ENCODE data around the gene FST. TPM values are rescaled to one million over a fixed set of nuclear protein-coding genes. Genes with fewer than 3 reads are reported as not detected.
A peak's percentile ranks its signal among the peaks of the same experiment; 100 is the strongest.

Gene FST
- 100 to 1,000 TPM in 1 of 4 donors, 10 to 100 TPM in 3; 28.5 to 174 (median 35.7) TPM for polyA plus RNA-seq (ENCODE audit: insufficient read length in 4 of 4)

GRCh38 chr5:53480416-53481158 lies at the start of gene FST:
Gene FST (plus strand): TSS chr5:53480629. CDS start chr5:53480792, 163 bp downstream.
- peak in 2 of 4 donors; percentile 27 to 38 for DNase-seq (ENCODE audit: low read depth in 4 of 4, low spot score in 3 of 4)

GRCh38 chr5:53431665-53432064 lies 48.8 kb upstream of the FST start:
- no peak for DNase-seq (ENCODE audit: low read depth in 4 of 4, low spot score in 3 of 4)

GRCh38 chr5:53433026-53433425 lies 47.4 kb upstream of the FST start:
- DNase-seq (ENCODE audit: low read depth in 4 of 4, low spot score in 3 of 4) = no peak

GRCh38 chr5:53434541-53434940 lies 45.9 kb upstream of the FST start:
- no peak for DNase-seq (ENCODE audit: low read depth in 4 of 4, low spot score in 3 of 4)

- DNase-seq (ENCODE audit: low read depth in 4 of 4, low spot score in 3 of 4) = no peak
Measured at GRCh38 chr5:53436480-53437191, 43.8 kb upstream of the FST start.

GRCh38 chr5:53438079-53438478 lies 42.4 kb upstream of the FST start:
- DNase-seq (ENCODE audit: low read depth in 4 of 4, low spot score in 3 of 4) = no peak

GRCh38 chr5:53438486-53439472 lies 41.6 kb upstream of the FST start:
- no peak for DNase-seq (ENCODE audit: low read depth in 4 of 4, low spot score in 3 of 4)

GRCh38 chr5:53442961-53443360 lies 37.5 kb upstream of the FST start:
- no peak for DNase-seq (ENCODE audit: low read depth in 4 of 4, low spot score in 3 of 4)

GRCh38 chr5:53445569-53445968 lies 34.9 kb upstream of the FST start:
- DNase-seq (ENCODE audit: low read depth in 4 of 4, low spot score in 3 of 4) = no peak

GRCh38 chr5:53446908-53447307 lies 33.5 kb upstream of the FST start:
- no peak for DNase-seq (ENCODE audit: low read depth in 4 of 4, low spot score in 3 of 4)

- DNase-seq (ENCODE audit: low read depth in 4 of 4, low spot score in 3 of 4) = no peak
Measured at GRCh38 chr5:53448851-53449250, 31.6 kb upstream of the FST start.

- DNase-seq (ENCODE audit: low read depth in 4 of 4, low spot score in 3 of 4) = no peak
Measured at GRCh38 chr5:53453898-53454718, 26.3 kb upstream of the FST start.

GRCh38 chr5:53454719-53455000 lies 25.8 kb upstream of the FST start:
- DNase-seq (ENCODE audit: low read depth in 4 of 4, low spot score in 3 of 4) = no peak

GRCh38 chr5:53456366-53456765 lies 24.1 kb upstream of the FST start:
- no peak for DNase-seq (ENCODE audit: low read depth in 4 of 4, low spot score in 3 of 4)

- no peak for DNase-seq (ENCODE audit: low read depth in 4 of 4, low spot score in 3 of 4)
Measured at GRCh38 chr5:53463909-53464621, 16.4 kb upstream of the FST start.

- no peak for DNase-seq (ENCODE audit: low read depth in 4 of 4, low spot score in 3 of 4)
Measured at GRCh38 chr5:53464722-53465121, 15.7 kb upstream of the FST start.

- DNase-seq (ENCODE audit: low read depth in 4 of 4, low spot score in 3 of 4) = no peak
Measured at GRCh38 chr5:53469946-53470687, 10.3 kb upstream of the FST start.

- no peak for DNase-seq (ENCODE audit: low read depth in 4 of 4, low spot score in 3 of 4)
Measured at GRCh38 chr5:53472279-53472678, 8.2 kb upstream of the FST start.
